Prostate gland (tissue), 2 donors: Measurements from ENCODE around the gene PNRC1.

Source experiments
- POLR2A ChIP-seq: fragments of 450-650 bp; IDR thresholded peaks from one replicate; pipeline ENCODE4 v1.6.1; 2016; ENCODE audit warnings: antibody characterized with exemption, mild to moderate bottlenecking
- TF ChIP-seq, protein P1 (sequence below), 4 experiments: fragments of 200-600 bp in 2 of 4; fragments of 450-650 bp in 2 of 4; sonication (generic) in 2 of 4; IDR thresholded peaks; 1 replicate in 3 of 4; 2 replicates in 1 of 4; pipeline ENCODE4 v1.5.1; 2016 to 2019; ENCODE audit warnings: antibody characterized with exemption in 4 of 4, mild to moderate bottlenecking in 2 of 4, moderate library complexity in 2 of 4

DNA sequence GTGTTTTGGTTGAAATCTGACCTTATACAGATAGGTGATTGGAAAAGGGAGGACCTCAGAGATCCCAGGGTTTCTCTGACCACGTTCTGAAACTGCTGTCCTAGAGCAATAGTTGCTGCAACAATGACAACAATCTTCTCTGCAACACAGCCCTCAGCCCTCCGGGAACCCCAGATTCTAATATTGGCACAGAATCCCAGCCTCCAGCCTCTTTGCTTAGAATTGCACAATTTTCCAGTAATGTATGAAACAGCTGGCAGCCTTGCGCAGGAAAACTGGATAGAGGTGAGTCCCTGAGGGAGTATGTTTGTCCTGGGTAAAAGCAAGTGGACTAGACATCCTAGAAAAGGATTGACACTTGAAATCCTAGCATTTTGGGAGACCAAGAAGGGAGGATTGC is 30.4 kb upstream of the PNRC1 start:
- TF ChIP-seq, protein P1, sequence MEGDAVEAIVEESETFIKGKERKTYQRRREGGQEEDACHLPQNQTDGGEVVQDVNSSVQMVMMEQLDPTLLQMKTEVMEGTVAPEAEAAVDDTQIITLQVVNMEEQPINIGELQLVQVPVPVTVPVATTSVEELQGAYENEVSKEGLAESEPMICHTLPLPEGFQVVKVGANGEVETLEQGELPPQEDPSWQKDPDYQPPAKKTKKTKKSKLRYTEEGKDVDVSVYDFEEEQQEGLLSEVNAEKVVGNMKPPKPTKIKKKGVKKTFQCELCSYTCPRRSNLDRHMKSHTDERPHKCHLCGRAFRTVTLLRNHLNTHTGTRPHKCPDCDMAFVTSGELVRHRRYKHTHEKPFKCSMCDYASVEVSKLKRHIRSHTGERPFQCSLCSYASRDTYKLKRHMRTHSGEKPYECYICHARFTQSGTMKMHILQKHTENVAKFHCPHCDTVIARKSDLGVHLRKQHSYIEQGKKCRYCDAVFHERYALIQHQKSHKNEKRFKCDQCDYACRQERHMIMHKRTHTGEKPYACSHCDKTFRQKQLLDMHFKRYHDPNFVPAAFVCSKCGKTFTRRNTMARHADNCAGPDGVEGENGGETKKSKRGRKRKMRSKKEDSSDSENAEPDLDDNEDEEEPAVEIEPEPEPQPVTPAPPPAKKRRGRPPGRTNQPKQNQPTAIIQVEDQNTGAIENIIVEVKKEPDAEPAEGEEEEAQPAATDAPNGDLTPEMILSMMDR (IDR thresholded peaks at IDR 0.05) = no peak
- no peak for TF ChIP-seq POLR2A
